Gastroesophageal sphincter (tissue), 3 donors: ENCODE measurements around the gene C12orf57.

Experiments used
- POLR2A ChIP-seq, 2 donors: fragments of 450-650 bp; IDR thresholded peaks; one replicate each; pipeline ENCODE4 v1.6.1; 2017; ENCODE audit warnings: antibody characterized with exemption in 2 of 2, mild to moderate bottlenecking in 2 of 2, moderate library complexity in 1 of 2
- TF ChIP-seq, protein P1 (sequence below), 4 experiments: fragments of 200-600 bp in 2 of 4; fragments of 450-650 bp in 2 of 4; sonication (generic) in 1 of 4; IDR thresholded peaks; one replicate each; pipeline ENCODE4 v1.5.1; 2017 to 2019; ENCODE audit warnings: antibody characterized with exemption in 4 of 4, mild to moderate bottlenecking in 2 of 4, moderate library complexity in 2 of 4

DNA sequence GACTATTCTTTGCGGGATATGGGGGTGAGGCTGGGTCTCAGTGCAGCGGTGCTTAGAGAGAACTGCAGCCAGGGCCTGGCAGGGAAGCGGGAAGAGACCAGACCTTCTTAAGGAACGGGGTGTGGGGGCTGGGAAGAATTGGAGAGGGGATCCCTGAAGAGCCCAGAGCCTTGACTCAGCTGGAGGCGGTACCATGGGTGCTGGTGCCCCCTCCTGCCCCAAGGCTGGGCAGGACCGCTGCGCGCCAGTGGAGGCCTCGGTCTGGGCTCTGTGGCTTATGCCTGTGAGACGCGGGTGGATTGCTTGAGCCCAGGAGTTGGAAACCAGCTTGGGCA lies 1.5 kb upstream of the C12orf57 start:
- TF ChIP-seq, protein P1, sequence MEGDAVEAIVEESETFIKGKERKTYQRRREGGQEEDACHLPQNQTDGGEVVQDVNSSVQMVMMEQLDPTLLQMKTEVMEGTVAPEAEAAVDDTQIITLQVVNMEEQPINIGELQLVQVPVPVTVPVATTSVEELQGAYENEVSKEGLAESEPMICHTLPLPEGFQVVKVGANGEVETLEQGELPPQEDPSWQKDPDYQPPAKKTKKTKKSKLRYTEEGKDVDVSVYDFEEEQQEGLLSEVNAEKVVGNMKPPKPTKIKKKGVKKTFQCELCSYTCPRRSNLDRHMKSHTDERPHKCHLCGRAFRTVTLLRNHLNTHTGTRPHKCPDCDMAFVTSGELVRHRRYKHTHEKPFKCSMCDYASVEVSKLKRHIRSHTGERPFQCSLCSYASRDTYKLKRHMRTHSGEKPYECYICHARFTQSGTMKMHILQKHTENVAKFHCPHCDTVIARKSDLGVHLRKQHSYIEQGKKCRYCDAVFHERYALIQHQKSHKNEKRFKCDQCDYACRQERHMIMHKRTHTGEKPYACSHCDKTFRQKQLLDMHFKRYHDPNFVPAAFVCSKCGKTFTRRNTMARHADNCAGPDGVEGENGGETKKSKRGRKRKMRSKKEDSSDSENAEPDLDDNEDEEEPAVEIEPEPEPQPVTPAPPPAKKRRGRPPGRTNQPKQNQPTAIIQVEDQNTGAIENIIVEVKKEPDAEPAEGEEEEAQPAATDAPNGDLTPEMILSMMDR (IDR thresholded peaks at IDR 0.05), result no peak
- TF ChIP-seq POLR2A (IDR thresholded peaks at IDR 0.05), result no peak
